HEK293 (cell line): Measurements from ENCODE around the gene FES.

Source experiments
- BCL11A ChIP-seq: fragments of 450-650 bp; formaldehyde crosslinking; IDR thresholded peaks from 2 replicates; pipeline ENCODE4 v1.5.1; 2016; ENCODE audit warnings: low read depth, missing biosample characterization, missing genetic modification characterization
- EGR2 ChIP-seq: fragments of 450-650 bp; formaldehyde crosslinking; IDR thresholded peaks from 2 replicates; pipeline ENCODE4 v1.5.1; 2016; ENCODE audit warnings: low read depth, missing biosample characterization, missing genetic modification characterization
- GLI4 ChIP-seq: fragments of 450-650 bp; formaldehyde crosslinking; IDR thresholded peaks from 2 replicates; pipeline ENCODE4 v1.5.1; 2016; ENCODE audit warnings: missing biosample characterization, missing genetic modification characterization
- GLIS2 ChIP-seq: fragments of 450-650 bp; formaldehyde crosslinking; IDR thresholded peaks from 2 replicates; pipeline ENCODE4 v1.5.1; 2016; ENCODE audit warnings: missing biosample characterization, missing genetic modification characterization
- KLF1 ChIP-seq: fragments of 450-650 bp; formaldehyde crosslinking; IDR thresholded peaks from 2 replicates; pipeline ENCODE4 v1.5.1; 2016; ENCODE audit warnings: missing biosample characterization, missing genetic modification characterization
- KLF10 ChIP-seq: fragments of 450-650 bp; IDR thresholded peaks from 2 replicates; pipeline ENCODE4 v1.5.1; 2018; ENCODE audit warnings: missing biosample characterization, mild to moderate bottlenecking, missing genetic modification characterization
- MYNN ChIP-seq: fragments of 450-650 bp; formaldehyde crosslinking; IDR thresholded peaks from 2 replicates; pipeline ENCODE4 v1.5.1; 2016; ENCODE audit warnings: missing biosample characterization, missing genetic modification characterization, borderline replicate concordance
- RBAK ChIP-seq: fragments of 450-650 bp; formaldehyde crosslinking; IDR thresholded peaks from 2 replicates; pipeline ENCODE4 v1.5.1; 2016; ENCODE audit warnings: missing biosample characterization, missing genetic modification characterization
- SETDB1 ChIP-seq: IDR thresholded peaks from one replicate; pipeline ENCODE4 v1.6.1; 2017; ENCODE audit warnings: mild to moderate bottlenecking, low read length, moderate library complexity, mixed read lengths; ENCODE audit not compliant: insufficient read length
- TCF7L2 ChIP-seq: IDR thresholded peaks from 2 replicates; pipeline ENCODE4 v1.6.1; 2011; ENCODE audit warnings: low read depth, mild to moderate bottlenecking, inconsistent platforms, low read length, moderate library complexity, borderline replicate concordance
- WT1 ChIP-seq: fragments of 450-650 bp; formaldehyde crosslinking; IDR thresholded peaks from 2 replicates; pipeline ENCODE4 v1.5.1; 2016; ENCODE audit warnings: missing biosample characterization, missing genetic modification characterization
- ZBTB20 ChIP-seq: fragments of 450-650 bp; formaldehyde crosslinking; IDR thresholded peaks from 2 replicates; pipeline ENCODE4 v1.5.1; 2016; ENCODE audit warnings: missing biosample characterization, missing genetic modification characterization
- ZBTB8A ChIP-seq: fragments of 450-650 bp; formaldehyde crosslinking; IDR thresholded peaks from 2 replicates; pipeline ENCODE4 v1.5.1; 2016; ENCODE audit warnings: missing biosample characterization, missing genetic modification characterization
- ZFP3 ChIP-seq: fragments of 450-650 bp; formaldehyde crosslinking; IDR thresholded peaks from 2 replicates; pipeline ENCODE4 v1.5.1; 2016; ENCODE audit warnings: low read depth, missing biosample characterization, missing genetic modification characterization
- ZNF169 ChIP-seq: fragments of 450-650 bp; formaldehyde crosslinking; IDR thresholded peaks from 2 replicates; pipeline ENCODE4 v1.5.1; 2016; ENCODE audit warnings: missing biosample characterization, missing genetic modification characterization
- ZNF175 ChIP-seq: fragments of 450-650 bp; formaldehyde crosslinking; IDR thresholded peaks from 2 replicates; pipeline ENCODE4 v1.5.1; 2016; ENCODE audit warnings: missing biosample characterization, missing genetic modification characterization
- ZNF2 ChIP-seq: fragments of 450-650 bp; formaldehyde crosslinking; IDR thresholded peaks from 2 replicates; pipeline ENCODE4 v1.5.1; 2016; ENCODE audit warnings: missing biosample characterization, missing genetic modification characterization
- ZNF202 ChIP-seq: fragments of 450-650 bp; formaldehyde crosslinking; IDR thresholded peaks from 2 replicates; pipeline ENCODE4 v1.5.1; 2016; ENCODE audit warnings: missing biosample characterization, missing genetic modification characterization, borderline replicate concordance
- ZNF211 ChIP-seq: fragments of 450-650 bp; formaldehyde crosslinking; IDR thresholded peaks from 2 replicates; pipeline ENCODE4 v1.5.1; 2016; ENCODE audit warnings: low read depth, missing biosample characterization, missing genetic modification characterization
- ZNF223 ChIP-seq: fragments of 450-650 bp; formaldehyde crosslinking; IDR thresholded peaks from 2 replicates; pipeline ENCODE4 v1.5.1; 2016; ENCODE audit warnings: missing biosample characterization, missing genetic modification characterization
- ZNF350 ChIP-seq: fragments of 450-650 bp; formaldehyde crosslinking; IDR thresholded peaks from 2 replicates; pipeline ENCODE4 v1.5.0; 2017; ENCODE audit warnings: missing biosample characterization, mild to moderate bottlenecking, missing genetic modification characterization
- ZNF394 ChIP-seq: fragments of 450-650 bp; formaldehyde crosslinking; IDR thresholded peaks from 2 replicates; pipeline ENCODE4 v1.5.1; 2016; ENCODE audit warnings: missing biosample characterization, missing genetic modification characterization, mild to moderate bottlenecking, moderate library complexity, borderline replicate concordance
- ZNF433 ChIP-seq: fragments of 450-650 bp; formaldehyde crosslinking; IDR thresholded peaks from 2 replicates; pipeline ENCODE4 v1.5.1; 2016; ENCODE audit warnings: missing biosample characterization, missing genetic modification characterization, low read depth
- ZNF501 ChIP-seq: fragments of 450-650 bp; formaldehyde crosslinking; IDR thresholded peaks from 2 replicates; pipeline ENCODE4 v1.5.1; 2016; ENCODE audit warnings: missing biosample characterization, missing genetic modification characterization
- ZNF514 ChIP-seq: fragments of 450-650 bp; formaldehyde crosslinking; IDR thresholded peaks from 2 replicates; pipeline ENCODE4 v1.5.1; 2016; ENCODE audit warnings: missing biosample characterization, missing genetic modification characterization
- ZNF610 ChIP-seq: fragments of 450-650 bp; formaldehyde crosslinking; IDR thresholded peaks from 2 replicates; pipeline ENCODE4 v1.5.1; 2016; ENCODE audit warnings: missing biosample characterization, missing genetic modification characterization, borderline replicate concordance
- ZNF660 ChIP-seq: fragments of 450-650 bp; IDR thresholded peaks from 2 replicates; pipeline ENCODE4 v1.5.1; 2018; ENCODE audit warnings: missing biosample characterization, mild to moderate bottlenecking, missing genetic modification characterization
- ZNF701 ChIP-seq: fragments of 450-650 bp; formaldehyde crosslinking; IDR thresholded peaks from 2 replicates; pipeline ENCODE4 v1.5.1; 2016; ENCODE audit warnings: missing biosample characterization, missing genetic modification characterization
- ZNF830 ChIP-seq: fragments of 450-650 bp; IDR thresholded peaks from 2 replicates; pipeline ENCODE4 v1.5.0; 2018; ENCODE audit warnings: missing biosample characterization, missing genetic modification characterization, low read depth, mild to moderate bottlenecking, moderate library complexity
- ZNF843 ChIP-seq: fragments of 450-650 bp; formaldehyde crosslinking; IDR thresholded peaks from 2 replicates; pipeline ENCODE4 v1.5.1; 2016; ENCODE audit warnings: missing biosample characterization, missing genetic modification characterization
- ZSCAN16 ChIP-seq: fragments of 450-650 bp; formaldehyde crosslinking; IDR thresholded peaks from 2 replicates; pipeline ENCODE4 v1.5.1; 2016; ENCODE audit warnings: missing biosample characterization, missing genetic modification characterization
- TF ChIP-seq, protein P1 (sequence below): fragments of 450-650 bp; formaldehyde crosslinking; IDR thresholded peaks from 2 replicates; pipeline ENCODE4 v1.5.1; 2016; ENCODE audit warnings: missing biosample characterization, missing genetic modification characterization
- TF ChIP-seq, protein P2 (sequence below): fragments of 450-650 bp; formaldehyde crosslinking; IDR thresholded peaks from 2 replicates; pipeline ENCODE4 v1.5.1; 2016; ENCODE audit warnings: missing biosample characterization, missing genetic modification characterization
- TF ChIP-seq, protein P3 (sequence below): fragments of 450-650 bp; formaldehyde crosslinking; IDR thresholded peaks from 2 replicates; pipeline ENCODE4 v1.5.1; 2016; ENCODE audit warnings: missing biosample characterization, missing genetic modification characterization
- TF ChIP-seq, protein P4 (sequence below): fragments of 450-650 bp; formaldehyde crosslinking; IDR thresholded peaks from 2 replicates; pipeline ENCODE4 v1.5.1; 2016; ENCODE audit warnings: missing biosample characterization, missing genetic modification characterization

The FES gene

DNA sequence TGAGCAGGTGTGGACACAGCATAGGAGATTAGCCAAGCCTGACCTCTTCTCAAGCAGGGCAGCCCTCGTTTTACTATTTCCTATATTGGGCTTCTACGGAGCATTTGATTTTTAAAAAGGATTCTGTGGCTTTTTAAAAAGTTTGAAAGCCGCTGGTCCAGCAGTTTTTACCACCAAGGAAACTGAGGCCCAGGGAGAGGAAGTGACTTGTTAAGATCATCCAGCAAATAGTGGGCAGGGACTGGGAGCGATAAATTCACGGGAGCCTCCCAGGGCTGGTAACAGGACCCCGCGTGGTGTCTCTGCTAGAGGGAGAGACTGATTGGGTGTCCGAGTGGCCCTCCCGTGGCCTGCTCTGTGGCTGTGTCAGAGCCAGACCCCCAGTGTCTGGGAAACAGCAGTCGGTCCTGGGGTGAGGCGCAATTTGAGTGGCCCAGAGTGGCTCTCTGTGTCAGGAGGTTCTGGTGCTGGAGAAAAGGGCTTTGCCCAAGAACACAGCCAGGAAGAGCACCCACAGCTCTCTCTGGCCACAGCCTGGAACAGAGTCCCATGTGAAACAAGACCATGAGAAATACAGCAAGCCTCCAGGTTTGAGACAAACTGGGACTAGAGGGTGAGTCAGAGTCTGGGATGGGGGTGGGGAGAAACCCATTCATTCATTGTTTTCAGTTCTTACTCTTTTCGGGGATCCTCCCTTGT lies 11.7 kb upstream of the FES start (continued):
- TF ChIP-seq GLI4 (tag by site-specific recombination) (no peak), KLF10 (tag by site-specific recombination) (no peak), ZNF660 (no peak), ZNF169 (tag by site-specific recombination) (no peak), ZSCAN16 (tag by site-specific recombination) (no peak), ZNF2 (tag by site-specific recombination) (0 out of 2 replicates have a peak, but pooled peaks have one; percentile 32), WT1 (tag by site-specific recombination) (0 out of 2 replicates have a peak, but pooled peaks have one; percentile 28), ZNF514 (tag by site-specific recombination) (no peak), ZNF202 (tag by site-specific recombination) (no peak), EGR2 (tag by site-specific recombination) (no peak), ZNF211 (tag by site-specific recombination) (no peak), ZFP3 (no peak), ZNF501 (tag by site-specific recombination) (no peak), ZNF394 (no peak), ZNF433 (no peak), ZNF843 (tag by site-specific recombination) (no peak), BCL11A (0 out of 2 replicates have a peak, but pooled peaks have one; percentile 8), ZNF223 (no peak), ZNF610 (tag by site-specific recombination) (no peak), TCF7L2 (no peak), ZNF701 (tag by site-specific recombination) (no peak), ZBTB8A (tag by site-specific recombination) (no peak), ZBTB20 (tag by site-specific recombination) (no peak), RBAK (tag by site-specific recombination) (no peak), GLIS2 (tag by site-specific recombination) (peak; percentile 68), MYNN (no peak), ZNF830 (tag by site-specific recombination) (no peak), KLF1 (tag by site-specific recombination) (no peak), SETDB1 (no peak), ZNF350 (tag by site-specific recombination) (no peak), ZNF175 (tag by site-specific recombination) (no peak)
- TF ChIP-seq, protein P1, sequence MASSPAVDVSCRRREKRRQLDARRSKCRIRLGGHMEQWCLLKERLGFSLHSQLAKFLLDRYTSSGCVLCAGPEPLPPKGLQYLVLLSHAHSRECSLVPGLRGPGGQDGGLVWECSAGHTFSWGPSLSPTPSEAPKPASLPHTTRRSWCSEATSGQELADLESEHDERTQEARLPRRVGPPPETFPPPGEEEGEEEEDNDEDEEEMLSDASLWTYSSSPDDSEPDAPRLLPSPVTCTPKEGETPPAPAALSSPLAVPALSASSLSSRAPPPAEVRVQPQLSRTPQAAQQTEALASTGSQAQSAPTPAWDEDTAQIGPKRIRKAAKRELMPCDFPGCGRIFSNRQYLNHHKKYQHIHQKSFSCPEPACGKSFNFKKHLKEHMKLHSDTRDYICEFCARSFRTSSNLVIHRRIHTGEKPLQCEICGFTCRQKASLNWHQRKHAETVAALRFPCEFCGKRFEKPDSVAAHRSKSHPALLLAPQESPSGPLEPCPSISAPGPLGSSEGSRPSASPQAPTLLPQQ (tag by site-specific recombination): no peak
- TF ChIP-seq, protein P2, sequence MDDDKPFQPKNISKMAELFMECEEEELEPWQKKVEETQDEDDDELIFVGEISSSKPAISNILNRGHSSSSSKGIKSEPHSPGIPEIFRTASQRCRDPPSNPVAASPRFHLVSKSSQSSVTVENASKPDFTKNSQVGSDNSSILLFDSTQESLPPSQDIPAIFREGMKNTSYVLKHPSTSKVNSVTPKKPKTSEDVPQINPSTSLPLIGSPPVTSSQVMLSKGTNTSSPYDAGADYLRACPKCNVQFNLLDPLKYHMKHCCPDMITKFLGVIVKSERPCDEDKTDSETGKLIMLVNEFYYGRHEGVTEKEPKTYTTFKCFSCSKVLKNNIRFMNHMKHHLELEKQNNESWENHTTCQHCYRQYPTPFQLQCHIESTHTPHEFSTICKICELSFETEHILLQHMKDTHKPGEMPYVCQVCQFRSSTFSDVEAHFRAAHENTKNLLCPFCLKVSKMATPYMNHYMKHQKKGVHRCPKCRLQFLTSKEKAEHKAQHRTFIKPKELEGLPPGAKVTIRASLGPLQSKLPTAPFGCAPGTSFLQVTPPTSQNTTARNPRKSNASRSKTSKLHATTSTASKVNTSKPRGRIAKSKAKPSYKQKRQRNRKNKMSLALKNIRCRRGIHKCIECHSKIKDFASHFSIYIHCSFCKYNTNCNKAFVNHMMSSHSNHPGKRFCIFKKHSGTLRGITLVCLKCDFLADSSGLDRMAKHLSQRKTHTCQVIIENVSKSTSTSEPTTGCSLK (tag by site-specific recombination): no peak
- TF ChIP-seq, protein P3, sequence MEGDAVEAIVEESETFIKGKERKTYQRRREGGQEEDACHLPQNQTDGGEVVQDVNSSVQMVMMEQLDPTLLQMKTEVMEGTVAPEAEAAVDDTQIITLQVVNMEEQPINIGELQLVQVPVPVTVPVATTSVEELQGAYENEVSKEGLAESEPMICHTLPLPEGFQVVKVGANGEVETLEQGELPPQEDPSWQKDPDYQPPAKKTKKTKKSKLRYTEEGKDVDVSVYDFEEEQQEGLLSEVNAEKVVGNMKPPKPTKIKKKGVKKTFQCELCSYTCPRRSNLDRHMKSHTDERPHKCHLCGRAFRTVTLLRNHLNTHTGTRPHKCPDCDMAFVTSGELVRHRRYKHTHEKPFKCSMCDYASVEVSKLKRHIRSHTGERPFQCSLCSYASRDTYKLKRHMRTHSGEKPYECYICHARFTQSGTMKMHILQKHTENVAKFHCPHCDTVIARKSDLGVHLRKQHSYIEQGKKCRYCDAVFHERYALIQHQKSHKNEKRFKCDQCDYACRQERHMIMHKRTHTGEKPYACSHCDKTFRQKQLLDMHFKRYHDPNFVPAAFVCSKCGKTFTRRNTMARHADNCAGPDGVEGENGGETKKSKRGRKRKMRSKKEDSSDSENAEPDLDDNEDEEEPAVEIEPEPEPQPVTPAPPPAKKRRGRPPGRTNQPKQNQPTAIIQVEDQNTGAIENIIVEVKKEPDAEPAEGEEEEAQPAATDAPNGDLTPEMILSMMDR: no peak
- TF ChIP-seq, protein P4, sequence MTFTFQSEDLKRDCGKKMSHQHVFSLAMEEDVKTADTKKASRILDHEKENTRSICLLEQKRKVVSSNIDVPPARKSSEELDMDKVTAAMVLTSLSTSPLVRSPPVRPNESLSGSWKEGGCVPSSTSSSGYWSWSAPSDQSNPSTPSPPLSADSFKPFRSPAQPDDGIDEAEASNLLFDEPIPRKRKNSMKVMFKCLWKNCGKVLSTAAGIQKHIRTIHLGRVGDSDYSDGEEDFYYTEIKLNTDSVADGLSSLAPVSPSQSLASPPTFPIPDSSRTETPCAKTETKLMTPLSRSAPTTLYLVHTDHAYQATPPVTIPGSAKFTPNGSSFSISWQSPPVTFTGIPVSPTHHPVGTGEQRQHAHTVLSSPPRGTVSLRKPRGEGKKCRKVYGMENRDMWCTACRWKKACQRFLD (tag by site-specific recombination): no peak
